ENCODE results near the gene PLXNA1.

Gene PLXNA1

DNA sequence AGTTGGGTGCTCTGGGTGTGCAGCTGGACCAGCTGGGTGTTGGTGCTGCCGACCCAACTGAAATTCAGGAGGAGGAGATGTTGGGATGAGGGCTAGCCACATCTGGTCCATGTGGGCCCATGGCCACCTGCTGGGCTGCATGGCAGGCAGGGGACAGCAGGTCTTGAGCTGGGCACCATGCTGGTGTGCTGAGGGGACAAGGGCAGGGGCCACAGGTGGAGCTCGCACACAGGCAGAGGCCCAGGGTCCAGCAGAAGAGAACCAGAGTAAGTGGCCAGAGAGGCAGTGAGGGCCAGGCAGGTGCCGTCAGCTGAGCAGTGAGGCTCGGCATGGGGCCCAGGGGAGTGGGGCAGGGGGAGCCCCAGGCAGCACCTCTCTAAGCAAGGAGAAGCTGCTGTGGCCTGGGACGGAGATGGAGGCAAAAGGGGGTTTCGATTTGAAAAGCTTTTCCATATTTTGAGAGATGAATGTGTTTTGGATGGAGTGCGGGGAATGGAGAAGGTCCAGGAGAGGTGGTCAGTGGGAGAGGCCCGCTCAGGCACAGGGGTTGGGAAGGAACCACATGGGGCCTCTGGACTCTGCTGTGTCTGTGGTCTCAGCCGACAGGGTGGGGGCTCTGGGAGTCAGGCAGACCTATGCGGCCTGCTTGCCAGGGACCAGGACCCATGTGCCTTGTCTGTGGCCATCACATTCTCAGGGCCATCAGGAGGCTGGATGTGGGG lies 30.5 kb upstream of the PLXNA1 start:
- no peak for TF ChIP-seq EZH2phosphoT487 (IDR thresholded peaks at IDR 0.05; ENCODE audit: borderline replicate concordance)
- no peak for TF ChIP-seq CTCF (conservative IDR thresholded peaks at IDR 0.05; ENCODE audit: low read length)
- no peaks in the 10 kb centered on the region for H3K9me3 ChIP-seq (ENCODE audit: insufficient read depth, low read depth, low read length)
- H3K79me2 ChIP-seq (ENCODE audit: insufficient read depth, low read length) = no peaks in the 10 kb centered on the region
- no peaks in the 10 kb centered on the region for H3K4me1 ChIP-seq (ENCODE audit: insufficient read depth, low read length, poor library complexity, severe bottlenecking)
- no peaks in the 10 kb centered on the region for H3K27me3 ChIP-seq (ENCODE audit: insufficient read depth, low read length, poor library complexity, severe bottlenecking)
- H3K4me3 ChIP-seq (ENCODE audit: low read length, poor library complexity, severe bottlenecking) = no peak overlapping the region
- no peak overlapping the region for H2AFZ ChIP-seq (ENCODE audit: low read length)
- H3K4me2 ChIP-seq (ENCODE audit: low read depth, low read length, poor library complexity, severe bottlenecking) = no peak overlapping the region
- no peaks in the 10 kb centered on the region for H4K20me1 ChIP-seq (ENCODE audit: insufficient read depth, low read length, poor library complexity, severe bottlenecking)
- no peak overlapping the region for H3K9ac ChIP-seq (ENCODE audit: low read depth, low read length, poor library complexity, severe bottlenecking)
- H3K36me3 ChIP-seq (ENCODE audit: insufficient read depth, low read length) = no peaks in the 10 kb centered on the region; the same call in 1 of the 2 replicates
- no peaks in the 10 kb centered on the region for H3K9me2 ChIP-seq (replicated peaks; ENCODE audit: low read depth, low read length)
- no peaks in the 10 kb centered on the region for H3F3A ChIP-seq (ENCODE audit: low read depth)

DNA sequence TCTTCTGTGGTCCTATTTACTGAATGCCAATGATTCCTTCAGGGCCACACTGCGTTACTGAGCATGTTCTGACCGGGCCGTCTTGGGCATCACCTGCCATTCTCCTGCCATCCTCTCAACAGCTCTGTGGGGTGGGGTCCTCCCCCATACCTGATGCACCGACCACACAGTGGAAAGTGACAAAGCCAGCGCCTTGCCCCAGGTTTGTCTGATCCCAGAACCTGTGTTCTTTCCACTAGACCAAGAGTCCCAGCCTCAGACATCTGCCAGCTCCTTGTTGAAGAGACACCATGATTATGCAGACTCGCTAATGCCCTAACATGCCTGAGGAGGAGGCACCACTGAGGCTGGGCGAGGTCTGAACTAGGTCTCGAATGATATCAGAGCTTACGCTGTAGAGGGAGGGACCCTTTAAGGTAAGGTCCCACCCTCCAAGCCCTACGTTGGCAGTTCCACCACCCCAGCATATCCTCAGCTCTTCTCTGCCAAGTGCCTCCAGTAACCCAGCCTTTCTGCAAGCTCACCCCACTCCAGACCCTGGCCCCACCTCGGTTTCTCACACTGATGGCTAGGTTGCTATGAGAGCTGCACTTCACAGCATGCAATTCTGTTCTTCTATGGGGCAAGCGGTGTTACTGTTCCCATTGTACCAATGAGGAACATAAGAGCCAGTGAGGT lies 29.8 kb upstream of the PLXNA1 start:
- H4K20me1 ChIP-seq (ENCODE audit: insufficient read depth, low read length, poor library complexity, severe bottlenecking) = no peaks in the 10 kb centered on the region
- no peaks in the 10 kb centered on the region for H3F3A ChIP-seq (ENCODE audit: low read depth)
- H2AFZ ChIP-seq (ENCODE audit: low read length) = no peak overlapping the region
- no peaks in the 10 kb centered on the region for H3K9me3 ChIP-seq (ENCODE audit: insufficient read depth, low read depth, low read length)
- no peaks in the 10 kb centered on the region for H3K79me2 ChIP-seq (ENCODE audit: insufficient read depth, low read length)
- TF ChIP-seq CTCF (conservative IDR thresholded peaks at IDR 0.05; ENCODE audit: low read length) = no peak
- TF ChIP-seq EZH2phosphoT487 (IDR thresholded peaks at IDR 0.05; ENCODE audit: borderline replicate concordance) = no peak
- no peaks in the 10 kb centered on the region; the same call in 1 of the 2 replicates for H3K36me3 ChIP-seq (ENCODE audit: insufficient read depth, low read length)
- no peaks in the 10 kb centered on the region for H3K27me3 ChIP-seq (ENCODE audit: insufficient read depth, low read length, poor library complexity, severe bottlenecking)
- H3K9me2 ChIP-seq (replicated peaks; ENCODE audit: low read depth, low read length) = no peaks in the 10 kb centered on the region
- no peak overlapping the region for H3K4me3 ChIP-seq (ENCODE audit: low read length, poor library complexity, severe bottlenecking)
- no peak overlapping the region for H3K4me2 ChIP-seq (ENCODE audit: low read depth, low read length, poor library complexity, severe bottlenecking)
- H3K4me1 ChIP-seq (ENCODE audit: insufficient read depth, low read length, poor library complexity, severe bottlenecking) = no peaks in the 10 kb centered on the region
- H3K9ac ChIP-seq (ENCODE audit: low read depth, low read length, poor library complexity, severe bottlenecking) = no peak overlapping the region

GRCh38 chr3:126954141-126954842 lies 28.6 kb upstream of the PLXNA1 start:
- Histone ChIP-seq H3K9ac (ENCODE audit: low read depth, low read length, poor library complexity, severe bottlenecking) (no peak overlapping the region), H3K4me1 (ENCODE audit: insufficient read depth, low read length, poor library complexity, severe bottlenecking) (no peaks in the 10 kb centered on the region), H3K9me2 (replicated peaks; ENCODE audit: low read depth, low read length) (no peaks in the 10 kb centered on the region), H3K79me2 (ENCODE audit: insufficient read depth, low read length) (no peaks in the 10 kb centered on the region), H3K36me3 (ENCODE audit: insufficient read depth, low read length) (no peaks in the 10 kb centered on the region; the same call in 1 of the 2 replicates), H3K9me3 (ENCODE audit: insufficient read depth, low read depth, low read length) (no peaks in the 10 kb centered on the region), H3K4me3 (ENCODE audit: low read length, poor library complexity, severe bottlenecking) (no peak overlapping the region), H3K4me2 (ENCODE audit: low read depth, low read length, poor library complexity, severe bottlenecking) (no peak overlapping the region), H4K20me1 (ENCODE audit: insufficient read depth, low read length, poor library complexity, severe bottlenecking) (no peaks in the 10 kb centered on the region), H3K27me3 (ENCODE audit: insufficient read depth, low read length, poor library complexity, severe bottlenecking) (no peaks in the 10 kb centered on the region), H3F3A (ENCODE audit: low read depth) (no peaks in the 10 kb centered on the region), H2AFZ (ENCODE audit: low read length) (no peak overlapping the region)
- TF ChIP-seq CTCF (conservative IDR thresholded peaks at IDR 0.05; ENCODE audit: low read length) (no peak), EZH2phosphoT487 (IDR thresholded peaks at IDR 0.05; ENCODE audit: borderline replicate concordance) (no peak)

Measured in Loucy (cell line).